ENCODE data around the gene SPOCK3.

- no peak for TF ChIP-seq CTCF (conservative IDR thresholded peaks at IDR 0.05; ENCODE audit: low read depth in 2 of 2)
- no peak for TF ChIP-seq EZH2phosphoT487 (IDR thresholded peaks at IDR 0.05; ENCODE audit: unreplicated experiment)
- no peak for TF ChIP-seq EZH2 (IDR thresholded peaks at IDR 0.05; ENCODE audit: low read depth, unreplicated experiment)
- TF ChIP-seq POLR2AphosphoS5 (IDR thresholded peaks at IDR 0.05; ENCODE audit: low read depth), result no peak
- no peak for TF ChIP-seq CREB1 (CRISPR knock-in tag; IDR thresholded peaks at IDR 0.05; ENCODE audit: low read depth)
- TF ChIP-seq REST (IDR thresholded peaks at IDR 0.05; ENCODE audit: unreplicated experiment), result no peak
- TF ChIP-seq JUNB (IDR thresholded peaks at IDR 0.05; ENCODE audit: unreplicated experiment), result no peak
- TF ChIP-seq STAT1 (IDR thresholded peaks at IDR 0.05; ENCODE audit: unreplicated experiment), result no peak
- TF ChIP-seq ZNF114 (CRISPR knock-in tag; IDR thresholded peaks at IDR 0.05), result no peak
- no peak for TF ChIP-seq ZNF331 (CRISPR knock-in tag; IDR thresholded peaks at IDR 0.05; ENCODE audit: low read depth)
- no peak for TF ChIP-seq ETS1 (IDR thresholded peaks at IDR 0.05)
Observed at GRCh38 chr4:166972071-166972470, 262.2 kb downstream of the SPOCK3 start.

All from GM23338 (cell line).